SHP77 treated with DMSO at 0.1 percent for 48 hours (cell line): ENCODE data around the gene LDB3.

Experiments
- DNase-seq: peaks from one replicate; lab custom pipeline; 2025; lab: John Stamatoyannopoulos, UW

The LDB3 gene

GRCh38 chr10:86708068-86708782 is 39.9 kb downstream of the LDB3 start:
- no peak for DNase-seq

- DNase-seq, result no peak
Observed at GRCh38 chr10:86708783-86709380, 40.6 kb downstream of the LDB3 start.

GRCh38 chr10:86709396-86710185 is 41.3 kb downstream of the LDB3 start:
- DNase-seq, result no peak

- DNase-seq, result no peak
Observed at GRCh38 chr10:86710987-86711512, 42.7 kb downstream of the LDB3 start.

GRCh38 chr10:86711513-86712316 is 43.4 kb downstream of the LDB3 start:
- no peak for DNase-seq

- DNase-seq, result no peak
Observed at GRCh38 chr10:86712317-86712707, 44.0 kb downstream of the LDB3 start.

- DNase-seq, result no peak
Observed at GRCh38 chr10:86715156-86715795, 47.0 kb downstream of the LDB3 start.

GRCh38 chr10:86715836-86716235 is 47.5 kb downstream of the LDB3 start:
- no peak for DNase-seq

- no peak for DNase-seq
Observed at GRCh38 chr10:86716466-86716865, 48.2 kb downstream of the LDB3 start.

- no peak for DNase-seq
Observed at GRCh38 chr10:86718556-86718955, 50.2 kb downstream of the LDB3 start.

GRCh38 chr10:86721232-86721631 is 52.9 kb downstream of the LDB3 start:
- no peak for DNase-seq

GRCh38 chr10:86723009-86723408 is 54.7 kb downstream of the LDB3 start:
- no peak for DNase-seq

- no peak for DNase-seq
Observed at GRCh38 chr10:86724445-86724844, 56.1 kb downstream of the LDB3 start.

GRCh38 chr10:86725980-86726676 is 57.8 kb downstream of the LDB3 start:
- no peak for DNase-seq

- DNase-seq, result no peak
Observed at GRCh38 chr10:86726677-86726999, 58.3 kb downstream of the LDB3 start.

- DNase-seq, result no peak
Observed at GRCh38 chr10:86727470-86727869, 59.2 kb downstream of the LDB3 start.

GRCh38 chr10:86728056-86728455 is 59.7 kb downstream of the LDB3 start:
- no peak for DNase-seq

- DNase-seq, result no peak
Observed at GRCh38 chr10:86729677-86730076, 61.4 kb downstream of the LDB3 start.

GRCh38 chr10:86730227-86730626 is 61.9 kb downstream of the LDB3 start:
- DNase-seq, result no peak

- DNase-seq, result no peak
Observed at GRCh38 chr10:86732771-86733170, 64.5 kb downstream of the LDB3 start.

GRCh38 chr10:86733260-86733671 is 65.0 kb downstream of the LDB3 start:
- DNase-seq, result no peak
